ENCODE results near the gene SMIM35. TPM values are rescaled to one million over a fixed set of nuclear protein-coding genes. Genes with fewer than 3 reads are reported as not detected.

Gene SMIM35
- total and polyA plus RNA-seq, 2 of the 4 experiments (the other 2 are of a cell fraction): not detected

DNA sequence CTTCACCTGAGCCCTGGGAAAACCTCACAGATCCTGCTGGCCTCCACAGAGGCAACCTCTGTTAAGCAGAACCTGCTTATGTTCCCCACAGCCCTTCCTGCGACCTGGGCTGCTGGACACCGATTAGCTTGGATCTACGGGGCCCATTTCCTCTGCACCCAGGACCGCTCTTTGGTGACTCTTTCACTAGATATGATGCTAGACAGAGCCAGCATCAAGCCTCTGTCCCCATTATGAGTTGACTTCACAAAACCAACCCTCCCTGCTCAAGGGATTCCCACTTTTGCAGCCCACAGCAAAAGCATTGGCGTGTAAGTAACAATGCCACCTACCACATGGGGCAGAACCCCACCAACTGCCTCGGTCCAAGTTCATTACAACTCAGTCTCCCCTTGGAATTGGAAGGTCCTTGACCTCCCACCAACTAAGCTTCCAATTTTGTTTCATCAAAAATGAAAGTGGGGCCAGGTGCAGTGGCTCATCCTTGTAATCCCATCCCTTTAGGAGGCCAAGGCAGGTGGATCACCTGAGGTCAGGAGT is 25.1 kb downstream of the SMIM35 start:
- in situ Hi-C loops (cut with MboI; ENCODE audit: low sequenced_read_pairs): no loop called here
- Histone ChIP-seq H3K4me3 (ENCODE audit: insufficient read depth, low read depth, low read length) (no peak overlapping the region), H3K14ac (replicated peaks; ENCODE audit: low read depth, low read length) (no peak overlapping the region), H2BK120ac (ENCODE audit: low read depth, low read length) (no peak overlapping the region), H3K9me3 (ENCODE audit: control insufficient read depth, insufficient read depth, low read length) (no peaks in the 10 kb centered on the region), H3K4me2 (ENCODE audit: low read depth, low read length) (no peak overlapping the region), H2BK5ac (ENCODE audit: low read depth, low read length, poor library complexity, severe bottlenecking) (no peak overlapping the region), H3K23ac (ENCODE audit: low read depth, low read length) (no peak overlapping the region), H3K4ac (ENCODE audit: low read depth, low read length) (no peak overlapping the region), H4K5ac (ENCODE audit: low read depth, low read length) (no peak overlapping the region), H4K8ac (ENCODE audit: low read depth in 2 of 2, low read length in 2 of 2) (no peak overlapping the region), H3K27ac (ENCODE audit: insufficient read depth, low read length) (no peak overlapping the region), H4K91ac (ENCODE audit: insufficient read depth, low read depth, low read length) (no peak overlapping the region), H3K4me1 (ENCODE audit: control insufficient read depth, insufficient read depth, low read length) (no peaks in the 10 kb centered on the region), H2AK9ac (replicated peaks; ENCODE audit: low read depth, low read length, poor library complexity) (no peak overlapping the region), H3K36me3 (ENCODE audit: control insufficient read depth, insufficient read depth, low read length) (no peaks in the 10 kb centered on the region), H3K56ac (ENCODE audit: extremely low read depth, insufficient read depth, low read length) (no peak overlapping the region), H2BK20ac (ENCODE audit: low read depth, low read length) (no peak overlapping the region), H2AFZ (replicated peaks; ENCODE audit: low read length, poor library complexity) (no peak overlapping the region), H3K18ac (ENCODE audit: low read depth, low read length) (no peak overlapping the region), H4K20me1 (ENCODE audit: insufficient read depth, low read length) (no peaks in the 10 kb centered on the region), H3K79me1 (ENCODE audit: low read depth in 1 of 2, low read length in 2 of 2) (no peaks in the 10 kb centered on the region), H2BK15ac (ENCODE audit: low read depth, low read length) (no peak overlapping the region), H3K9me1 (ENCODE audit: insufficient read depth, low read length) (no peaks in the 10 kb centered on the region), H3K27me3 (ENCODE audit: control insufficient read depth, insufficient read depth, low read length) (peaks cover 11% of the 10 kb centered on the region; the same call in 1 of the 2 replicates), H3K9ac (ENCODE audit: low read depth, low read length) (no peak overlapping the region), H2AK5ac (ENCODE audit: low read depth, low read length) (no peak overlapping the region)
- TF ChIP-seq, protein P1, sequence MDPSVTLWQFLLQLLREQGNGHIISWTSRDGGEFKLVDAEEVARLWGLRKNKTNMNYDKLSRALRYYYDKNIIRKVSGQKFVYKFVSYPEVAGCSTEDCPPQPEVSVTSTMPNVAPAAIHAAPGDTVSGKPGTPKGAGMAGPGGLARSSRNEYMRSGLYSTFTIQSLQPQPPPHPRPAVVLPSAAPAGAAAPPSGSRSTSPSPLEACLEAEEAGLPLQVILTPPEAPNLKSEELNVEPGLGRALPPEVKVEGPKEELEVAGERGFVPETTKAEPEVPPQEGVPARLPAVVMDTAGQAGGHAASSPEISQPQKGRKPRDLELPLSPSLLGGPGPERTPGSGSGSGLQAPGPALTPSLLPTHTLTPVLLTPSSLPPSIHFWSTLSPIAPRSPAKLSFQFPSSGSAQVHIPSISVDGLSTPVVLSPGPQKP (IDR thresholded peaks at IDR 0.05; ENCODE audit: borderline replicate concordance, low read depth, low read length): no peak
- TF ChIP-seq MAZ (IDR thresholded peaks at IDR 0.05; ENCODE audit: borderline replicate concordance, low read depth, low read length): no peak
- intact Hi-C loops (cut with micrococcal nuclease): no loop called here
- POLR2A ChIA-PET (ENCODE audit: unreplicated experiment): no interaction called here
- no TSS peak for BruUV-seq (replicated peaks)
- ATAC-seq (ENCODE audit: low read depth): no peak
- WGBS, 2 experiments (ENCODE audit: extremely low coverage in 2 of 2, insufficient read length in 1 of 2): 33% methylated on average over 2 of the region's 6 CpGs; no CpG with 5 or more reads in 1 of the 2 experiments
- CTCF ChIA-PET: no interaction called here
- dilution Hi-C loops (cut with HindIII; ENCODE audit: low sequenced_read_pairs, unreplicated experiment): no loop called here
- DNase-seq: no peak
